Stimulated activated CD8-positive, alpha-beta memory T cell treated with anti-CD3 and anti-CD28 coated beads, Interleukin-15, amount 100 ng/mL, for 1 hour (primary cell): ENCODE results near the gene EGFLAM.

Experiments
- DNase-seq: peaks from one replicate; pipeline ENCODE4 v3.0.0-alpha.2; 2020; ENCODE audit warnings: low read depth

Gene EGFLAM

DNA sequence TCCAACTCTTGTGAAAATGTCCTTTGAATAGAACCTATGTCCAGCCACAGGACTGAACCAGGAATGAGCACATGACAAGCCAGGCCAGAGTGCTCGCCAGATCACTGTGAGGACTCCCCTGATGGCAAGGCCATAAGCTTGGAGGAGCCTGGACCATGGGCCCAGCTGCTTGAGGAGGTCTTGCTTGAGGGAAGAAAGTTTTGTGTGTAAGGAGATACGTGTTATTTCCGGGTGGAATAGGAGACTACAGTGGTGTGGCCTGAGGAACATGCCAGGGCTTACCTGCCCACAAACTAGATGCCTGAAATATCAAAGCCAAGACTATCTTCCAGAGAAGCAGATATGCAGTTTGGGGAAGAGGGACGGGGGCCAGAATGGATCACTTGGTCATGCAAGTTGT, 213.3 kb downstream of the EGFLAM start:
- DNase-seq, result no peak

DNA sequence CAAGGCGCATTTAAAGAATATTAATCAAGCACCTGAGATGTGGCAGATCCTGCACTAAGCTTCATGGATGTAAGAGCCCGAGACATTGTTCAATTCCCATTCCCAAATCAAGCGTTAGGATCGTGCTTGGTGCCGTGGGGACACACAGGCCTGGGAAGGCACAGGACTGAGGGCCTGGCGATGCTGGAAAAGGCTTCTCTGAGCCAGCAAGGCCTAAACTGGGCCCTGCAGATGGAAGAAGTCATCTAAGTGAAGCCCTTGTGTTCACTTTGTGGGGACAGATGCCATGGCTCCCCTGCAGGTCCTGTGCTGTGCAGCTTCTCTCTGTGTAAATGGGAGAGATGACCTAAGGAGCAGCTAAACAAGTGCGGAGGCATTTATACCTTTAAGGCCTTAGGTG, 214.2 kb downstream of the EGFLAM start:
- no peak for DNase-seq

GRCh38 chr5:38473008-38473407, 214.6 kb downstream of the EGFLAM start:
- no peak for DNase-seq

DNA sequence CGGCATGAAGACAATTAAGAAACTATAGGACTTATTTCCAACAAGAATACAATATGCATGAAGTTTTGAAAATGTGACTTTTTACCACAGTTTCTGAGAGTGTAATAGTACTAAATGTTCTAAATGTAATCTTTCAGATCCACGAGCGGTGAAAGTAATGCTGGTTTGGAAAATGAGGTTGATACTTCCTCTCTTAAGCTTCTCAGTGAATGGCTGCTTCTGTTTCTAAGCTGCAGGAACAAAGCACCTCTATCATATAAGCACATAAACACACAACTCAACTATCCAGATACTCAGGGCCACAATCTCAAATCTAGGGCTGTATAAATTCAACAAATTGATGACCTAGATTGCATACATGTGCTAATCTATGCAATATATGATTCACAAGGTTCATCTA, 219.8 kb downstream of the EGFLAM start:
- DNase-seq, result no peak

GRCh38 chr5:38478878-38479277, 220.5 kb downstream of the EGFLAM start:
- DNase-seq, result no peak

GRCh38 chr5:38479315-38479904, 221.1 kb downstream of the EGFLAM start:
- DNase-seq, result no peak

GRCh38 chr5:38483805-38484398, 225.5 kb downstream of the EGFLAM start:
- no peak for DNase-seq

- no peak for DNase-seq
Observed at GRCh38 chr5:38494175-38494574, 235.8 kb downstream of the EGFLAM start.

- no peak for DNase-seq
Observed at GRCh38 chr5:38494763-38495162, 236.4 kb downstream of the EGFLAM start.

- DNase-seq, result no peak
Observed at GRCh38 chr5:38497946-38498345, 239.6 kb downstream of the EGFLAM start.

DNA sequence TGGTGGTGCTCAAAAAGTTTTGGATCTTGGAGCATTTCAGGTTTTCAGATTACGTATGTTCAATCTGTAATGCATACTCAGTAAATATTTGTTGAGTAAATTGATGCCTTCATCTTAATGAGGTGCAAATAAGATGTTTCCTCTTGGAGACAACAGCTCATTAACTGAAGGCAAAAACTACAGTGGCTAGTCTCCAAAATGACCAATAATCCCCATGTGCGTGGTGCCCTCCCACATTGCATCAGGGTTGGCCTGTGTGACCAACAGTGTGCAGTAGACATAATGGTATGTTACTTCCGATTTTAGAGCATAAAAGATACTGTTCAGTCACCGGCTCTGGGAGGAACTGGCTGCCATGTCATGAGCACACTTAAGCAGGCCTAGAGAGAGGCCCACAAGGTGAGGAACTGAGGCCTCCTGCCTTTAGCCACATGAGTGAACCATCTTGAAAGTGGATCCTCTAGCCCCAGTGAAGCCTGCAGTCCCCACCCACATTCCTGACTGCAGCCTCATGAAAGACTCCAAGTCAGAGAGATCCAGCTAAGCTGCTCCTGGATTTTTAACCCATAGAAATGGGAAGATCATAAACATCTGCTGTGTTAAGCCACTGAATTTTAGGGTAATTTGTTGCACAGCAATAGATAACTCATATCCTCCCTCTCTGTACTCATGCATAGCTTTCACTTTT, 242.4 kb downstream of the EGFLAM start:
- DNase-seq, result no peak

DNA sequence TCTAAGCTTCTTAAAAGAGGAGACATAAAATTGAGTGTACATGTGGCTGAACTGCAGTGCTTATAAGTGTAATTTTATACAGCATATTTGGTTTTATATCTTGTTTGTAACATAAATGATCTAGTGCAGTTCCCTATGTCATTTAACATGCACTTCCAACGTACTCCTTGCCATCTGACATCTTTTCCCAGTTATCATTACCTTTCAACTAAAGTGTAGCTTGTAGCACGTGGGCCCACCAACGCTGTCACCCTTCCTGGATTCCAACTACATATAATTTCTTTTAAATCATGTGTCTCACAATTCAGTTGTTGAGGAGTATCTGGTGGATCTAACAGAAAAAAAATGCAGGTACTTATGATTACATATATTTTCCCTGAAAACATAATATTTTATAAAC, 247.9 kb downstream of the EGFLAM start:
- DNase-seq, result no peak

DNA sequence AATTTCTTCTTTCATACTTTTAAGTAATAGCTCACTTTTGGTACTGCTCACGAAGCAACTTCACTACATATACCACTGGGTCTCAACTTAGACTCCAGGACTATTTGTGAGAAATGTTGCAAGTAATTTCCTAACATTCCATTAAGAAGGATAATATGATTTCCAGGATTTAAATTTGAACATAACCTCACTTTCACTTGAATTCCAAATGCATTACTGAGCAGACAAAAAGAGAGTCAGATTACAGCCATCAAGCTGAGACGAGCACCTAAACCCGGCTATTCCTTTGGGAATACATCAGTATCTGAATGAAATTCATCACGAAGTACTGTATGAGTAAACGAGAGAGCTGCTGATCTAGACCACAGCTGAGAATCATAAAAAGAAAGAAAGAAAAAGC, 250.8 kb downstream of the EGFLAM start:
- no peak for DNase-seq
